Transverse colon (tissue), 4 donors: ENCODE results near the gene CCNH.

ENCODE experiments used
- POLR2A ChIP-seq: fragments of 450-650 bp; IDR thresholded peaks from one replicate; pipeline ENCODE4 v1.6.1; 2016; ENCODE audit warnings: antibody characterized with exemption, mild to moderate bottlenecking, moderate library complexity
- POLR2AphosphoS5 ChIP-seq, 3 donors: sonication (generic); formaldehyde crosslinking; IDR thresholded peaks; one replicate each; pipeline ENCODE4 v1.6.1; 2016; ENCODE audit warnings: antibody characterized with exemption in 3 of 3
- TF ChIP-seq, protein P1 (sequence below), 5 experiments: fragments of 200-600 bp in 3 of 5; fragments of 450-650 bp in 2 of 5; sonication (generic) in 3 of 5; IDR thresholded peaks; 1 replicate in 2 of 5; 2 replicates in 3 of 5; pipeline ENCODE4 v1.5.1; 2016 to 2017; ENCODE audit warnings: antibody characterized with exemption in 5 of 5, inconsistent platforms in 3 of 5, mild to moderate bottlenecking in 2 of 5, moderate library complexity in 1 of 5

DNA sequence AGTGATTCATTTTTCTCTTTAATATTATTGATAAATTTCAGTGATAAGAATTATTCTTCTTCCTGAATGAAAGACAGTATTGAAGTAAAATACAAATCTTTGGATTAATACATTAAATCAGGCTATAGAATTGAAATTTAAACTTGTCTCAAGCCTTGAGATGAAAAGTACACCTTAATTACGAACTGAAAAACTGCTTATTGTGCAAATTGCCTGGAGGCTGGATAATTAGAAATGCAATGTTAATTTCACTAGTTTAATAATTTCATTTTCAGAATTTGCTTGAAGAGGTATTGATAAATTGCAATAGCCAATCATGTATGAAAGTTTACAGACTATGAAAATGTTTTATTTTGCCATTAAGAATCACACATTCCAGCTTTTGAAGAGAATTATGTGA lies 11.0 kb upstream of the CCNH start:
- TF ChIP-seq, protein P1, sequence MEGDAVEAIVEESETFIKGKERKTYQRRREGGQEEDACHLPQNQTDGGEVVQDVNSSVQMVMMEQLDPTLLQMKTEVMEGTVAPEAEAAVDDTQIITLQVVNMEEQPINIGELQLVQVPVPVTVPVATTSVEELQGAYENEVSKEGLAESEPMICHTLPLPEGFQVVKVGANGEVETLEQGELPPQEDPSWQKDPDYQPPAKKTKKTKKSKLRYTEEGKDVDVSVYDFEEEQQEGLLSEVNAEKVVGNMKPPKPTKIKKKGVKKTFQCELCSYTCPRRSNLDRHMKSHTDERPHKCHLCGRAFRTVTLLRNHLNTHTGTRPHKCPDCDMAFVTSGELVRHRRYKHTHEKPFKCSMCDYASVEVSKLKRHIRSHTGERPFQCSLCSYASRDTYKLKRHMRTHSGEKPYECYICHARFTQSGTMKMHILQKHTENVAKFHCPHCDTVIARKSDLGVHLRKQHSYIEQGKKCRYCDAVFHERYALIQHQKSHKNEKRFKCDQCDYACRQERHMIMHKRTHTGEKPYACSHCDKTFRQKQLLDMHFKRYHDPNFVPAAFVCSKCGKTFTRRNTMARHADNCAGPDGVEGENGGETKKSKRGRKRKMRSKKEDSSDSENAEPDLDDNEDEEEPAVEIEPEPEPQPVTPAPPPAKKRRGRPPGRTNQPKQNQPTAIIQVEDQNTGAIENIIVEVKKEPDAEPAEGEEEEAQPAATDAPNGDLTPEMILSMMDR (IDR thresholded peaks at IDR 0.05): no peak
- TF ChIP-seq POLR2AphosphoS5 (IDR thresholded peaks at IDR 0.05) (no peak), POLR2A (no peak)
